Loucy (cell line): ENCODE results near the gene C11orf87.

Source experiments
- EZH2phosphoT487 ChIP-seq: fragments of 200-600 bp; IDR thresholded peaks from 2 replicates; pipeline ENCODE4 v1.6.1; 2018; ENCODE audit warnings: antibody characterized with exemption, mild to moderate bottlenecking, moderate library complexity, borderline replicate concordance
- TF ChIP-seq, protein P1 (sequence below): fragments of 200-600 bp; sonication (generic); conservative IDR thresholded peaks from 2 replicates; pipeline ENCODE4 v1.5.1; 2014; ENCODE audit warnings: mild to moderate bottlenecking, antibody characterized with exemption, low read length

DNA sequence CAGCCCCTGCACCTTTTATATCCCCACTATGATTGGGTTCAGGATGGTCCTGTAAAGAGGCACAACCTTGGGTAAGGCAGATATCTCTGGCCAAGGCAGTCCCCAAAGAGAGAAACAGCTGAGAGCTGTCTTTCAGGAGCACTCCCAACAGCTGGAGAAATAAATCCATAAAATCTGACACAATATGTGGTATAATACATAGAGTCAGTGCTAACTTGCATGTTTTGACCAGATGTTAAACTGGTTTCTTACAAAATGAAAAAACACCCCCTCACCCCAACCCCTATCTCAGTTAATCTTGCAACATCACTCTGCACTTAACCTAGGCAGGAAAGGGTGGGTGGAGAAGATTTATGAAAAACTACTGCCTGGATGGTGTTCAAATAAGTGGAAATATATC, 44.0 kb upstream of the C11orf87 start:
- TF ChIP-seq, protein P1, sequence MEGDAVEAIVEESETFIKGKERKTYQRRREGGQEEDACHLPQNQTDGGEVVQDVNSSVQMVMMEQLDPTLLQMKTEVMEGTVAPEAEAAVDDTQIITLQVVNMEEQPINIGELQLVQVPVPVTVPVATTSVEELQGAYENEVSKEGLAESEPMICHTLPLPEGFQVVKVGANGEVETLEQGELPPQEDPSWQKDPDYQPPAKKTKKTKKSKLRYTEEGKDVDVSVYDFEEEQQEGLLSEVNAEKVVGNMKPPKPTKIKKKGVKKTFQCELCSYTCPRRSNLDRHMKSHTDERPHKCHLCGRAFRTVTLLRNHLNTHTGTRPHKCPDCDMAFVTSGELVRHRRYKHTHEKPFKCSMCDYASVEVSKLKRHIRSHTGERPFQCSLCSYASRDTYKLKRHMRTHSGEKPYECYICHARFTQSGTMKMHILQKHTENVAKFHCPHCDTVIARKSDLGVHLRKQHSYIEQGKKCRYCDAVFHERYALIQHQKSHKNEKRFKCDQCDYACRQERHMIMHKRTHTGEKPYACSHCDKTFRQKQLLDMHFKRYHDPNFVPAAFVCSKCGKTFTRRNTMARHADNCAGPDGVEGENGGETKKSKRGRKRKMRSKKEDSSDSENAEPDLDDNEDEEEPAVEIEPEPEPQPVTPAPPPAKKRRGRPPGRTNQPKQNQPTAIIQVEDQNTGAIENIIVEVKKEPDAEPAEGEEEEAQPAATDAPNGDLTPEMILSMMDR, result no peak
- TF ChIP-seq EZH2phosphoT487, result no peak
